ENCODE data around the gene RNF5.

Gene RNF5

DNA sequence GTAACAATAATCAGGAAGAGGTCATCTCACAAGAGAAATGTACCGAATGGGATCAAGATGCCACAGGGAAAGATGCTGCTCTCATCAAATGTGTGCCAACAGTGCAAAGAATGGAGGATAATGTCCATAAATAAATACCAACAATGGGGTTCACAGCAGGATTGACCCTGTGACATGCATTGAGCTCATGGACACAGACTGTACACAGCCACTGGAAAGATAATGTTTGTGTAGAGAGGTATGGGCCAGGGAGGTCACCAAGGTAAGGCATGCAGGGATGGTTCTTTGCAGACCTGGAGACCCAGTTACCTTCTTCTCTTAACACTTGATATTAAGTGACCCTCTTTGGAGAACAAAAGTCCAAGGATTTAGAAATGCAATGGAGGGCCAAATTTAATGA is 3.8 kb upstream of the RNF5 start:
- Histone ChIP-seq H2BK12ac (ENCODE audit: low read length) (no peak overlapping the region), H2BK15ac (ENCODE audit: low read length) (no peak overlapping the region), H3K18ac (ENCODE audit: low read length) (no peak overlapping the region), H3K27me3 (ENCODE audit: control insufficient read depth in 3 of 3, insufficient read depth in 3 of 3, low read depth in 1 of 3, low read length in 3 of 3) (no peaks in the 10 kb centered on the region), H3K4me2 (ENCODE audit: insufficient read depth, low read length, poor library complexity, severe bottlenecking) (no peak overlapping the region), H3K9me3 (replicated peaks in 1 of 2; ENCODE audit: control insufficient read depth in 2 of 2, insufficient read depth in 1 of 2, low read depth in 1 of 2, low read length in 2 of 2) (no peaks in the 10 kb centered on the region), H3K9ac (ENCODE audit: low read depth, low read length, poor library complexity) (no peak overlapping the region), H3K79me1 (ENCODE audit: low read depth, low read length) (peaks cover 7% of the 10 kb centered on the region), H3K23ac (ENCODE audit: low read depth, low read length, poor library complexity) (no peak overlapping the region), H3K4me3 (ENCODE audit: low read length in 2 of 2) (peak overlapping the region in 1 of 2 donors; percentile 72), H3K14ac (ENCODE audit: low read length) (no peak overlapping the region), H2BK5ac (ENCODE audit: low read length) (no peak overlapping the region), H4K8ac (ENCODE audit: low read depth, low read length) (no peak overlapping the region), H2BK120ac (ENCODE audit: low read depth, low read length) (no peak overlapping the region), H3K4me1 (ENCODE audit: control insufficient read depth in 2 of 2, insufficient read depth in 1 of 2, low read depth in 1 of 2, low read length in 2 of 2) (peaks cover 9 to 16% of the 10 kb centered on the region in 2 donors), H2AFZ (ENCODE audit: low read length) (no peak overlapping the region), H2AK5ac (ENCODE audit: low read depth, low read length) (no peak overlapping the region), H3K27ac (replicated peaks; ENCODE audit: low read length) (no peak overlapping the region), H3K36me3 (replicated peaks in 1 of 2; ENCODE audit: control insufficient read depth in 2 of 2, insufficient read depth in 2 of 2, low read length in 2 of 2) (peaks cover 20 to 38% of the 10 kb centered on the region in 2 donors), H3K4ac (ENCODE audit: low read length) (no peak overlapping the region), H4K91ac (ENCODE audit: low read depth, low read length, poor library complexity) (no peak overlapping the region)
- WGBS, 2 donors (ENCODE audit: extremely low coverage in 2 of 2, insufficient read length in 2 of 2, insufficient replicate concordance in 1 of 2) = no CpG with 5 or more reads among the region's 1 CpG
- no peak for DNase-seq (ENCODE audit: low spot score)

DNA sequence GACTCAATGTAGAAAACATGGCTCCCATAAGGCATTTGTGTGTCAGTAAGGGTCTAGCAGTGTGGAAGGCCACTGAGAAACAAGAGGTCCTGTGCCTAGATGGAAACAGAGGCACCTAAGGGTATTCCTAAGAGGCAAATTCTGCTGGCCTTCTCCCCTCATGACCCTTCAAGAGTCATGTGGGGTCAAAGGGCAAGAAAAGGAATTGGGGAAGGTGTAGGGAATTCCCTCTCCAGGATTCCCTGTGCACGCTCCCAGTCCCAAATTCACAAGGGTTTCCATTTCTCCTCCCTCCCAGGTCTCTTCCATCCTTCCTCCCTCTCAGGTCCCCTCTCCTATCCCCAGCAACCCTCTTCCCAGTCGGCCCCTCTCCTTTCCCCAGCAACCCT is 2.9 kb upstream of the RNF5 start:
- peak overlapping the region; percentile 74 for H2AFZ ChIP-seq (ENCODE audit: low read length)
- H4K91ac ChIP-seq (ENCODE audit: low read depth, low read length, poor library complexity) = no peak overlapping the region
- H3K4me2 ChIP-seq (ENCODE audit: insufficient read depth, low read length, poor library complexity, severe bottlenecking) = peak overlapping the region; percentile 67
- WGBS, 2 donors (ENCODE audit: extremely low coverage in 2 of 2, insufficient read length in 2 of 2, insufficient replicate concordance in 1 of 2) = no CpG with 5 or more reads among the region's 2 CpGs
- peak overlapping the region; percentile 97 for H3K18ac ChIP-seq (ENCODE audit: low read length)
- H3K27me3 ChIP-seq (ENCODE audit: control insufficient read depth in 3 of 3, insufficient read depth in 3 of 3, low read depth in 1 of 3, low read length in 3 of 3) = no peaks in the 10 kb centered on the region
- H4K8ac ChIP-seq (ENCODE audit: low read depth, low read length) = no peak overlapping the region
- no peak overlapping the region for H3K4ac ChIP-seq (ENCODE audit: low read length)
- peaks cover 3% of the 10 kb centered on the region for H3K79me1 ChIP-seq (ENCODE audit: low read depth, low read length)
- peaks cover 12 to 35% of the 10 kb centered on the region in 2 donors for H3K36me3 ChIP-seq (replicated peaks in 1 of 2; ENCODE audit: control insufficient read depth in 2 of 2, insufficient read depth in 2 of 2, low read length in 2 of 2)
- no peaks in the 10 kb centered on the region for H3K9me3 ChIP-seq (replicated peaks in 1 of 2; ENCODE audit: control insufficient read depth in 2 of 2, insufficient read depth in 1 of 2, low read depth in 1 of 2, low read length in 2 of 2)
- H2BK120ac ChIP-seq (ENCODE audit: low read depth, low read length) = no peak overlapping the region
- H3K4me1 ChIP-seq (ENCODE audit: control insufficient read depth in 2 of 2, insufficient read depth in 1 of 2, low read depth in 1 of 2, low read length in 2 of 2) = peaks cover 9 to 16% of the 10 kb centered on the region in 2 donors
- peak overlapping the region; percentile 47 for H2AK5ac ChIP-seq (ENCODE audit: low read depth, low read length)
- no peak overlapping the region for H2BK15ac ChIP-seq (ENCODE audit: low read length)
- H3K4me3 ChIP-seq (ENCODE audit: low read length in 2 of 2) = peak overlapping the region; percentile 72 to 94
- peak overlapping the region; percentile 99 for H3K9ac ChIP-seq (ENCODE audit: low read depth, low read length, poor library complexity)
- H3K14ac ChIP-seq (ENCODE audit: low read length) = no peak overlapping the region
- H3K27ac ChIP-seq (replicated peaks; ENCODE audit: low read length) = no peak overlapping the region
- H3K23ac ChIP-seq (ENCODE audit: low read depth, low read length, poor library complexity) = peak overlapping the region; percentile 50
- H2BK12ac ChIP-seq (ENCODE audit: low read length) = no peak overlapping the region
- DNase-seq (ENCODE audit: low spot score) = no peak
- H2BK5ac ChIP-seq (ENCODE audit: low read length) = peak overlapping the region; percentile 67

DNA sequence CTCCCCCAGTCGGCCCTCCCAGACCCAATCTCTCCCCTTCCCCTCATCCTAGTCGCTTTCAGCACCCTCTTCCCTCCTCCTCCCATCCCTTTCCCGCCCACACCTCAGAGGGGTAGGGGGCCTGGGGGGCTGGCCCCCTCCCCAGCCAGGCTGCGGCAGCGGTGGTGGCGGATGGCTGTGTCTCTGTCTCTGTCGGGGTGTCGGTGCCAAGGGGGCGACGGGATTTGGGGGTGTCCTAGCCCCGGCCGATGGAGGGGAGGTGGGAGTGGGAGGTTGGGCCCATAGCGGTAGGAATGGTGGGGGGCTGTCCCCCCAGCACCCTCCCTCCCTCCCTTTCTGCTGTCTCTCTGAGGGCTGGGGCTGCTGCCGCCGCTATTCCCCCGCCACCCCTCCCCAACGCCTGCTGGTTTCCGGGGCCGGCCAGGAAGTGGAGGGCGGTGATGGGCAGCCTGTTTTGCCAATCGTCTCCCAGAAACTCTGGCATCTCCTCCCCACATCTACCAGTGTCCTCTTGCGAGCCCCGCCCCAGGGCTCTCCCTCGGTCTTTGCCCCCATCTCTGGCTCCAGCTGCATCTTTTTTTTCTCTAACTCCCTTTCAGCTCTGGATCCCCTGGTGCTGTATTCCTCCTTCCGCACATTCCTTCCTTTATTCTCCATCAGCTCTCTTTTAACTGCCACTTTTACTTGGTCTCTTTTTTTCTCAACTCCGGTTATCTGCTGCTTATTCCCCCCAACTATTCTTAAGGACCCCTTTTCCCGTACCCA is 2.3 kb upstream of the RNF5 start, which contains the start of gene AGPAT1:
TSS of gene AGPAT1 (minus strand) at position 374 of the 765 bp plus-strand sequence. CDS start 4,588 bp downstream, outside the sequence.
- no CpG with 5 or more reads among the region's 27 CpGs for WGBS, 2 donors (ENCODE audit: extremely low coverage in 2 of 2, insufficient read length in 2 of 2, insufficient replicate concordance in 1 of 2)

DNA sequence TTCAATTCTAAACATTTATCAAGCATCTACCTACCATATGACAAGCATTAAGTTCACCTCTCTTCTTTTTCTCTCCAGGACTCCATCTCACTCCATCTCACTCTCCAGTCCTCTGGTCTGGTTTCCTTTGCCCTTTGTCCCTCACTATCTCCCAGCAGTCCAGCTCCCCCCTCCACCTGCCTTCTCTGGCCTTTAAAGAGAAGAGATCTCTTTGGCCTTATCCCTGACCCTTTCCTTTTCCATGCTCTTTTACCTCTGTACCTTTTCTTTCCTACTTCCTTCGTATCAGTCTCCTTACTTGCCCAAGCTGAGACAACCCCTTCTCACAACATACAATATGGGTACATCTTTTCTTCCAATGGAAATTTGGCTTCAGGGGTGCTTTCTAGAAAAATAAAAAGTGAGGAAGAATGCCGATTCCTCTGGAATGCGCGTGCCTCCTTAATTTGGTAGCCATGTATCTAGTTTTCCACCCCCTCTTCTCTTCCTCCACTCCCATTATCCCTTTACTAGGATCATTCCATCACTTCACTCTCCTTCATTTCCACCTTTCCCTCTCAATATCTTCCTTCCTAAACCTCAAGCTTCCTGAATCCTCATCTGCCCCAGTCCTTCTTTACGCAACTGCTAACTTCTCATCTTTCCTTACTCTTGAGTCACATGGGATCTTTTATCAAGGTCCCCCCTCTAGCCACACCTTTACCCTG is 1.6 kb upstream of the RNF5 start:
- no peaks in the 10 kb centered on the region for H3K27me3 ChIP-seq (ENCODE audit: control insufficient read depth in 3 of 3, insufficient read depth in 3 of 3, low read depth in 1 of 3, low read length in 3 of 3)
- no peak overlapping the region for H3K23ac ChIP-seq (ENCODE audit: low read depth, low read length, poor library complexity)
- peak overlapping the region; percentile 68 for H3K4me2 ChIP-seq (ENCODE audit: insufficient read depth, low read length, poor library complexity, severe bottlenecking)
- no peak overlapping the region for H2BK12ac ChIP-seq (ENCODE audit: low read length)
- peak overlapping the region; percentile 99 for H3K27ac ChIP-seq (replicated peaks; ENCODE audit: low read length)
- H3K14ac ChIP-seq (ENCODE audit: low read length) = no peak overlapping the region
- H3K79me1 ChIP-seq (ENCODE audit: low read depth, low read length) = peaks cover 3% of the 10 kb centered on the region
- peaks cover 8 to 34% of the 10 kb centered on the region in 2 donors for H3K36me3 ChIP-seq (replicated peaks in 1 of 2; ENCODE audit: control insufficient read depth in 2 of 2, insufficient read depth in 2 of 2, low read length in 2 of 2)
- no peak overlapping the region for H4K8ac ChIP-seq (ENCODE audit: low read depth, low read length)
- H3K4me1 ChIP-seq (ENCODE audit: control insufficient read depth in 2 of 2, insufficient read depth in 1 of 2, low read depth in 1 of 2, low read length in 2 of 2) = peaks cover 9 to 16% of the 10 kb centered on the region in 2 donors
- no peak overlapping the region for H2BK15ac ChIP-seq (ENCODE audit: low read length)
- H2BK5ac ChIP-seq (ENCODE audit: low read length) = peak overlapping the region; percentile 13
- H3K9ac ChIP-seq (ENCODE audit: low read depth, low read length, poor library complexity) = no peak overlapping the region
- H3K9me3 ChIP-seq (replicated peaks in 1 of 2; ENCODE audit: control insufficient read depth in 2 of 2, insufficient read depth in 1 of 2, low read depth in 1 of 2, low read length in 2 of 2) = no peaks in the 10 kb centered on the region
- peak overlapping the region; percentile 53 for H2AFZ ChIP-seq (ENCODE audit: low read length)
- H3K18ac ChIP-seq (ENCODE audit: low read length) = peak overlapping the region; percentile 73
- peak overlapping the region; percentile 72 for H3K4me3 ChIP-seq (ENCODE audit: low read length in 2 of 2)
- DNase-seq (ENCODE audit: low spot score) = no peak
- no CpG with 5 or more reads among the region's 5 CpGs for WGBS, 2 donors (ENCODE audit: extremely low coverage in 2 of 2, insufficient read length in 2 of 2, insufficient replicate concordance in 1 of 2)
- H2BK120ac ChIP-seq (ENCODE audit: low read depth, low read length) = no peak overlapping the region
- no peak overlapping the region for H4K91ac ChIP-seq (ENCODE audit: low read depth, low read length, poor library complexity)
- no peak overlapping the region for H2AK5ac ChIP-seq (ENCODE audit: low read depth, low read length)
- H3K4ac ChIP-seq (ENCODE audit: low read length) = no peak overlapping the region

More for the DNA sequence above, 2.3 kb upstream of the RNF5 start, which contains the start of gene AGPAT1:
- peak within 1 kb of the TSS; percentile 68 for H3K4me2 ChIP-seq (ENCODE audit: insufficient read depth, low read length, poor library complexity, severe bottlenecking)
- peak within 1 kb of the TSS; percentile 50 for H3K23ac ChIP-seq (ENCODE audit: low read depth, low read length, poor library complexity)
- no peak within 1 kb of the TSS for H3K4ac ChIP-seq (ENCODE audit: low read length)
- peak within 1 kb of the TSS; percentile 99 for H3K27ac ChIP-seq (replicated peaks; ENCODE audit: low read length)
- no peak within 1 kb of the TSS for H4K91ac ChIP-seq (ENCODE audit: low read depth, low read length, poor library complexity)
- peak within 1 kb of the TSS; percentile 74 for H2AFZ ChIP-seq (ENCODE audit: low read length)
- H3K18ac ChIP-seq (ENCODE audit: low read length) = peak within 1 kb of the TSS; percentile 97
- peak within 1 kb of the TSS; percentile 72 to 94 for H3K4me3 ChIP-seq (ENCODE audit: low read length in 2 of 2)
- H2BK12ac ChIP-seq (ENCODE audit: low read length) = peak within 1 kb of the TSS; percentile 88
- no peak within 1 kb of the TSS for H4K8ac ChIP-seq (ENCODE audit: low read depth, low read length)
- peak within 1 kb of the TSS; percentile 76 for H3K14ac ChIP-seq (ENCODE audit: low read length)
- no peaks in the 10 kb centered on the region for H3K27me3 ChIP-seq (ENCODE audit: control insufficient read depth in 3 of 3, insufficient read depth in 3 of 3, low read depth in 1 of 3, low read length in 3 of 3)
- H2AK5ac ChIP-seq (ENCODE audit: low read depth, low read length) = peak within 1 kb of the TSS; percentile 47
- no peak within 1 kb of the TSS for H2BK120ac ChIP-seq (ENCODE audit: low read depth, low read length)
- no peak within 1 kb of the TSS for H2BK15ac ChIP-seq (ENCODE audit: low read length)
- H3K9ac ChIP-seq (ENCODE audit: low read depth, low read length, poor library complexity) = peak within 1 kb of the TSS; percentile 99
- no peaks in the 10 kb centered on the region for H3K9me3 ChIP-seq (replicated peaks in 1 of 2; ENCODE audit: control insufficient read depth in 2 of 2, insufficient read depth in 1 of 2, low read depth in 1 of 2, low read length in 2 of 2)
- DNase-seq (ENCODE audit: low spot score) = peak; percentile 96
- peaks cover 3% of the 10 kb centered on the region for H3K79me1 ChIP-seq (ENCODE audit: low read depth, low read length)
- H3K36me3 ChIP-seq (replicated peaks in 1 of 2; ENCODE audit: control insufficient read depth in 2 of 2, insufficient read depth in 2 of 2, low read length in 2 of 2) = peaks cover 9 to 34% of the 10 kb centered on the region in 2 donors
- H3K4me1 ChIP-seq (ENCODE audit: control insufficient read depth in 2 of 2, insufficient read depth in 1 of 2, low read depth in 1 of 2, low read length in 2 of 2) = peaks cover 9 to 16% of the 10 kb centered on the region in 2 donors
- H2BK5ac ChIP-seq (ENCODE audit: low read length) = peak within 1 kb of the TSS; percentile 67
